Left hindlimb (tissue), 1 donor: ENCODE data around the gene SLIT2.

Source experiments
- DNase-seq: peaks from one replicate; pipeline ENCODE4 v3.0.0-alpha.2; 2018

The SLIT2 gene

GRCh38 chr4:20265726-20266125 lies 14.0 kb downstream of the SLIT2 start:
- no peak for DNase-seq

- no peak for DNase-seq
These were observed 14.7 kb downstream of the SLIT2 start for GRCh38 chr4:20266215-20267082.

- DNase-seq: no peak
These were observed 16.3 kb downstream of the SLIT2 start for GRCh38 chr4:20268028-20268427.

GRCh38 chr4:20269320-20269719 lies 17.6 kb downstream of the SLIT2 start:
- no peak for DNase-seq

GRCh38 chr4:20271950-20272349 lies 20.2 kb downstream of the SLIT2 start:
- DNase-seq: no peak

- no peak for DNase-seq
These were observed 20.7 kb downstream of the SLIT2 start for GRCh38 chr4:20272411-20272872.

- no peak for DNase-seq
These were observed 22.1 kb downstream of the SLIT2 start for GRCh38 chr4:20273793-20274192.

GRCh38 chr4:20276848-20277247 lies 25.1 kb downstream of the SLIT2 start:
- DNase-seq: no peak

GRCh38 chr4:20278195-20278594 lies 26.5 kb downstream of the SLIT2 start:
- DNase-seq: no peak

- no peak for DNase-seq
These were observed 27.7 kb downstream of the SLIT2 start for GRCh38 chr4:20279381-20279780.

GRCh38 chr4:20281453-20281852 lies 29.7 kb downstream of the SLIT2 start:
- no peak for DNase-seq

GRCh38 chr4:20283039-20283438 lies 31.3 kb downstream of the SLIT2 start:
- DNase-seq: no peak

GRCh38 chr4:20284990-20285389 lies 33.3 kb downstream of the SLIT2 start:
- no peak for DNase-seq

- no peak for DNase-seq
These were observed 35.5 kb downstream of the SLIT2 start for GRCh38 chr4:20287246-20287645.

GRCh38 chr4:20288047-20288650 lies 36.4 kb downstream of the SLIT2 start:
- DNase-seq: no peak

GRCh38 chr4:20288846-20289512 lies 37.3 kb downstream of the SLIT2 start:
- no peak for DNase-seq

GRCh38 chr4:20289782-20290181 lies 38.1 kb downstream of the SLIT2 start:
- no peak for DNase-seq

GRCh38 chr4:20292739-20293138 lies 41.0 kb downstream of the SLIT2 start:
- DNase-seq: no peak

- no peak for DNase-seq
These were observed 45.6 kb downstream of the SLIT2 start for GRCh38 chr4:20297261-20297660.

- DNase-seq: no peak
These were observed 46.1 kb downstream of the SLIT2 start for GRCh38 chr4:20297783-20298182.

- no peak for DNase-seq
These were observed 46.8 kb downstream of the SLIT2 start for GRCh38 chr4:20298455-20298854.

GRCh38 chr4:20298986-20299385 lies 47.3 kb downstream of the SLIT2 start:
- DNase-seq: no peak

- no peak for DNase-seq
These were observed 47.8 kb downstream of the SLIT2 start for GRCh38 chr4:20299515-20299914.

- DNase-seq: no peak
These were observed 49.5 kb downstream of the SLIT2 start for GRCh38 chr4:20301161-20301560.
